Measurements from ENCODE around the gene MSH2. TPM values are rescaled to one million over a fixed set of nuclear protein-coding genes. Genes with fewer than 3 reads are reported as not detected.

Gene MSH2
- total and polyA plus RNA-seq, 2 donors (not counting 3 experiments of a cell fraction or from before 2014, with no cell fraction given) = 9.7 to 30.5 TPM

GRCh38 chr2:47516360-47517104 is 113.6 kb downstream of the MSH2 start:
- no peak for FAIRE-seq
- Histone ChIP-seq H3K4me2 (ENCODE audit: insufficient read depth, low read length) (no peak overlapping the region), H2AFZ (ENCODE audit: low read depth, low read length) (no peak overlapping the region), H3K27me3 (ENCODE audit: control insufficient read depth in 2 of 2, insufficient read depth in 2 of 2, low read length in 2 of 2) (no peaks in the 10 kb centered on the region), H3K36me3 (ENCODE audit: control insufficient read depth in 2 of 2, extremely low read depth in 1 of 2, insufficient read depth in 2 of 2, low read length in 2 of 2) (no peaks in the 10 kb centered on the region), H3K4me1 (ENCODE audit: control insufficient read depth, extremely low read depth, insufficient read depth, low read length) (peaks cover 8% of the 10 kb centered on the region), H4K20me1 (replicated peaks; ENCODE audit: control insufficient read depth, extremely low read depth, insufficient read depth, low read length) (no peaks in the 10 kb centered on the region), H3K9me3 (replicated peaks; ENCODE audit: control insufficient read depth, insufficient read depth, low read length) (no peaks in the 10 kb centered on the region), H3K4me3 (replicated peaks in 1 of 3; ENCODE audit: insufficient read depth in 1 of 3, low read depth in 1 of 3, low read length in 3 of 3) (no peak overlapping the region), H3K27ac (ENCODE audit: insufficient read depth, low read depth, low read length) (no peak overlapping the region), H3K79me2 (ENCODE audit: control insufficient read depth, insufficient read depth, low read length) (no peaks in the 10 kb centered on the region), H3K9me1 (replicated peaks; ENCODE audit: control insufficient read depth, extremely low read depth, insufficient read depth, low read length) (no peaks in the 10 kb centered on the region), H3K9ac (replicated peaks; ENCODE audit: extremely low read depth, insufficient read depth, low read length) (no peak overlapping the region)
- CTCF ChIA-PET = interaction anchor here (0.7 to 1.7 kb wide), 3 partner anchors 18 to 251 kb away, joined by 3 to 9 read pairs (median 4); no protein-coding TSS in a partner anchor
- no peak for DNase-seq (ENCODE audit: low read depth, low spot score)
- BruUV-seq (replicated peaks) = no TSS peak
- intact Hi-C loops (cut with micrococcal nuclease) (no loop called here), dilution Hi-C loops (cut with MboI; ENCODE audit: extremely low pct_ligation_motif_present, low sequenced_read_pairs) (no loop called here)
- POLR2A ChIA-PET = no interaction called here
- TF ChIP-seq FOS (IDR thresholded peaks at IDR 0.05; ENCODE audit: borderline replicate concordance, insufficient read depth, low read length) (no peak), POLR2AphosphoS5 (IDR thresholded peaks at IDR 0.05; ENCODE audit: insufficient read depth, low read depth, low read length) (no peak), EZH2 (IDR thresholded peaks at IDR 0.05; ENCODE audit: borderline replicate concordance, low read depth, low read length, severe bottlenecking) (no peak), GATA2 (IDR thresholded peaks at IDR 0.05; ENCODE audit: insufficient read depth, insufficient read length, low read depth, low read length) (no peak), JUN (IDR thresholded peaks at IDR 0.05; ENCODE audit: borderline replicate concordance, insufficient read depth, insufficient read length, low read depth) (no peak), MAX (IDR thresholded peaks at IDR 0.05; ENCODE audit: insufficient read depth, insufficient read length) (no peak), MYC (IDR thresholded peaks at IDR 0.05; ENCODE audit: low read depth, low read length) (no peak), POLR2A (IDR thresholded peaks at IDR 0.05; ENCODE audit: low read depth, low read length) (no peak)
- TF ChIP-seq, protein P1, sequence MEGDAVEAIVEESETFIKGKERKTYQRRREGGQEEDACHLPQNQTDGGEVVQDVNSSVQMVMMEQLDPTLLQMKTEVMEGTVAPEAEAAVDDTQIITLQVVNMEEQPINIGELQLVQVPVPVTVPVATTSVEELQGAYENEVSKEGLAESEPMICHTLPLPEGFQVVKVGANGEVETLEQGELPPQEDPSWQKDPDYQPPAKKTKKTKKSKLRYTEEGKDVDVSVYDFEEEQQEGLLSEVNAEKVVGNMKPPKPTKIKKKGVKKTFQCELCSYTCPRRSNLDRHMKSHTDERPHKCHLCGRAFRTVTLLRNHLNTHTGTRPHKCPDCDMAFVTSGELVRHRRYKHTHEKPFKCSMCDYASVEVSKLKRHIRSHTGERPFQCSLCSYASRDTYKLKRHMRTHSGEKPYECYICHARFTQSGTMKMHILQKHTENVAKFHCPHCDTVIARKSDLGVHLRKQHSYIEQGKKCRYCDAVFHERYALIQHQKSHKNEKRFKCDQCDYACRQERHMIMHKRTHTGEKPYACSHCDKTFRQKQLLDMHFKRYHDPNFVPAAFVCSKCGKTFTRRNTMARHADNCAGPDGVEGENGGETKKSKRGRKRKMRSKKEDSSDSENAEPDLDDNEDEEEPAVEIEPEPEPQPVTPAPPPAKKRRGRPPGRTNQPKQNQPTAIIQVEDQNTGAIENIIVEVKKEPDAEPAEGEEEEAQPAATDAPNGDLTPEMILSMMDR (IDR thresholded peaks at IDR 0.05; ENCODE audit: extremely low read depth in 1 of 2, insufficient read depth in 1 of 2, low read depth in 1 of 2, low read length in 2 of 2) = no peak
